Stimulated activated CD4-positive, alpha-beta T cell treated with anti-CD3 and anti-CD28 coated beads, Interleukin-1b, Interleukin-23, amount 100 ng/mL, for 24 hours (primary cell): Measurements from ENCODE around the gene GPHN.

Source experiments
- DNase-seq, 4 experiments: peaks; one replicate each; pipeline ENCODE4 v3.0.0-alpha.2; 2020; ENCODE audit warnings: low read depth in 4 of 4, low spot score in 1 of 4

Gene GPHN

GRCh38 chr14:66507722-66508546 lies at the start of gene GPHN:
TSS of gene GPHN (plus strand) at chr14:66508147.
- peak; percentile 68 to 87 (median 80) for DNase-seq

- no peak for DNase-seq
Measured at GRCh38 chr14:66459603-66460002, 48.3 kb upstream of the GPHN start.

- no peak for DNase-seq
Measured at GRCh38 chr14:66464261-66464660, 43.7 kb upstream of the GPHN start.

GRCh38 chr14:66468778-66469367 lies 39.1 kb upstream of the GPHN start:
- DNase-seq, result no peak

GRCh38 chr14:66471584-66471983 lies 36.4 kb upstream of the GPHN start:
- no peak for DNase-seq

GRCh38 chr14:66472251-66472650 lies 35.7 kb upstream of the GPHN start:
- no peak for DNase-seq

- DNase-seq, result no peak
Measured at GRCh38 chr14:66473223-66473622, 34.7 kb upstream of the GPHN start.

- DNase-seq, result no peak
Measured at GRCh38 chr14:66476964-66477363, 31.0 kb upstream of the GPHN start.

GRCh38 chr14:66477567-66477966 lies 30.4 kb upstream of the GPHN start:
- DNase-seq, result no peak

GRCh38 chr14:66482873-66483272 lies 25.1 kb upstream of the GPHN start:
- DNase-seq, result no peak

GRCh38 chr14:66483322-66483721 lies 24.6 kb upstream of the GPHN start:
- no peak for DNase-seq

GRCh38 chr14:66485029-66485428 lies 22.9 kb upstream of the GPHN start:
- no peak for DNase-seq

GRCh38 chr14:66485910-66486421 lies 22.0 kb upstream of the GPHN start, which contains the start of gene CCDC196:
TSS of gene CCDC196 (plus strand) at chr14:66486371. CDS start at chr14:66486503, 132 bp downstream.
- no peak for DNase-seq

GRCh38 chr14:66487164-66487563 lies 20.8 kb upstream of the GPHN start:
- no peak for DNase-seq

- DNase-seq, result no peak
Measured at GRCh38 chr14:66490143-66491111, 17.5 kb upstream of the GPHN start.

- DNase-seq, result no peak
Measured at GRCh38 chr14:66493750-66494149, 14.2 kb upstream of the GPHN start.

GRCh38 chr14:66495218-66496098 lies 12.5 kb upstream of the GPHN start:
- no peak for DNase-seq

- DNase-seq, result no peak
Measured at GRCh38 chr14:66496188-66496807, 11.6 kb upstream of the GPHN start.

- no peak for DNase-seq
Measured at GRCh38 chr14:66496911-66497310, 11.0 kb upstream of the GPHN start.

GRCh38 chr14:66498311-66498710 lies 9.6 kb upstream of the GPHN start:
- DNase-seq, result no peak
